Central memory CD4-positive, alpha-beta T cell (primary cell): ENCODE results near the gene SORBS2.

Experiments used
- DNase-seq: peaks from one replicate; pipeline ENCODE4 v3.0.0; 2022

SORBS2 gene

DNA sequence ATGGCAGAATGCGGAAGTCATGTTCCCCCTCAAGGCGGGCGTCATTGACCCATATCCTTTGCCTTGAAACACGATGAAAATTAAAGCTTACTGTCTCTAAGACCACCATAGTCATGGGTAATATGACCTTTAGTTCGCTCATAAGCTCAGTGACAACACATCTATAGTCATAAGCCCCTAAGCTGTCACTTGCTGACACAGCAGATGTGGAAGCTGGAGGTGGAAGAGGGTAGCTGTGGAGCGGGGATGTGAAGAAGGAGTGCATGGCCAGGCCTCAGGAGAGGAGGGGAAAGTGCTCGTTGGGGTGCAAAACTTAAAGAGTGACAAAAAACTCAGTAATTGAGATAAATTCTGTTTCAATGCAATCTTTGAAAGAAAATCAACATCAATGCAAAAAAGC, 142.7 kb downstream of the SORBS2 start:
- DNase-seq, result no peak

GRCh38 chr4:185666156-185666555, 145.8 kb downstream of the SORBS2 start:
- no peak for DNase-seq

DNA sequence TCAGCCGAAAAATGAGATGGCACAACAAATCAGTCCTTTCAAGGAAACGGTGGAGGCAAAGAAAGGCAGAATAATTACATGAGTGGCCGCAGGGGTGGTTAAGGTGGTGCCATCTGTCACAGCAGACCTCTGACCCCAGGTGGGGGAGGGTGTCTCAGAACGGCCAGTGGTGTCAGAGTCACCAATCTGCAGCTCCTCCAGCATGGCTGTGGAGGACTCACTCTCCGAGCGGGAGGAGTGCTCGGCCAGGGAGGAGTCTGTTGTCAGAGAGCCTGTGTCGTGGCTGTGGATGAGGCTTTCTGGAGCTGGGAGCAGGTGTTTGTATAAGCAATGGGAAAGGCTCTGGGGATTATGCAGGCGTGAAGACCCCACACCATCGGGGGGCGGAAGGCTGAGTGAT, 146.3 kb downstream of the SORBS2 start:
- DNase-seq, result no peak

GRCh38 chr4:185664481-185664880, 147.5 kb downstream of the SORBS2 start:
- DNase-seq, result no peak

- DNase-seq, result no peak
These were observed 149.8 kb downstream of the SORBS2 start for GRCh38 chr4:185662030-185662778.

DNA sequence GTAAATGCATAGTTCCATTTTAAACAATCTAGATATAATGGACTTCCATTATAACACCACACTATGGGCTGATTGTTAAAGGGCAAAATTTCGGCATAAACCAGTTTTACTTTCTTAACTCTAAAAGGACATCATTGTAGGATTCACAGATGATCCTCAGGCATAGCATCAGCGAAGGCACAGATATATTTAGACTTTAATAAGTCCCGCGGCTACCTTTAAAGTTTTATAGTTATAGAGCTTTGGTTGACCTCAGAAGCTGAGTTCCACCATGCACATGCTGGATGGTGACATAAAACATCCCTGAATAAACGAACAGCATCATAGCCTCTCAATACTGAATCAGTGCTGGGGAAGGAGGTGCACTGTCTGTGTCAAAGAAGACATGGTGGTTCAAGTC, 151.7 kb downstream of the SORBS2 start:
- no peak for DNase-seq

DNA sequence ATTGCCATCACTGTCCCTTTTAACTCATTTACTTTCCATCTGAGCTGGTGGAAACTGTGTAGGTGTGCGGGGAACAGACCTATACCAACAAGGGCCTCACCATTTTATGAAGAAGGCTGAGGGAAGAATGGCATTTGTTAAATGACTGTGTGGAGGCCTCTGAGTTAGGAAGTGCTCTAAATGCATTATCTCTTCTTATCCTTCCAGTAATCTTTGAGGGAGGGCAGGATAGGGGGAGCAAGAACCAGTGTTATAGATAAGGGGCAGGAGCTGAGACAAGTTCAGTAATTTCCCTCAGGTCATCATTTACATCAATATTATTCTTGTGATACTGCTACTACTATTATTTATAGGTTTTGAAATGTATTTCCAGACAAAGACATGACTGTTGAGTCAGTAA, 154.3 kb downstream of the SORBS2 start:
- DNase-seq, result no peak

DNA sequence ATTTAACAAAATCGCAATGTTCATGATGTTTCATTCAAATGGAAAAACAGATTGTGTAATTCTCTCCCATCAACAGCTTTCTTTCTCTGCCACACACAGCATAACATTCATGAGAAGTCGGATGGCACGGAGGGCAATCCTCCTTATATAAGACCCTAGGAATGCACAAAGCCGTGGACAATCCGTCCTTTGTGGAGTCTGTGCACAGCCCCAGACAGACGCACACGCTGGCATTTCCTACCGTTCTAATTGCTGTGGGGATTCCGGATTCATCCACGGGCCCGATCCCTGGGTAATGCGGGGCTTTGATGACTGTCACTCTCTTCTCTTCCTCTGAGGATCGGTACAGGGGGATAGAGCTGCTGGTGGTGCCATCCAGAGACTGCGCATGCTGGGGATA, 154.8 kb downstream of the SORBS2 start:
- DNase-seq, result no peak

GRCh38 chr4:185656467-185656931, 155.5 kb downstream of the SORBS2 start:
- no peak for DNase-seq

- DNase-seq, result no peak
These were observed 156.9 kb downstream of the SORBS2 start for GRCh38 chr4:185654965-185655554.

DNA sequence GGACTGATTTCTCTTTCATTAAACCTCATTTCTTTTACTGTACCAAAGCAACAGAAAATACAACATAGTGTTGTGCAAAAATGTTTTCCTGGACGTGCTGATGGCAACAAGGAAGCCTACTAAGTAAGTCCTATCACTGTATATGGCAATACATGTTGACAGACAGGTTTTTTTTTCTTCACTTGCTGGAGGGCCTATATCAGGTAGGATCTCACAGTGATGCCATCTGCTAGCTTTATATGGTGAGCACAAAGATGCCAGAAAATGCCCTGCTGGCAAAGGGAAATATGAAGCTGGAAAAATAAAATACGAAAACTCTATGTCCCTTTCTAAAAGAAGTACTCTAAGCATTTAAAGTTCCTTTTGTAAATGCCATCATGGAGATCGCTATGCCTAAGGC, 157.7 kb downstream of the SORBS2 start:
- DNase-seq, result no peak

DNA sequence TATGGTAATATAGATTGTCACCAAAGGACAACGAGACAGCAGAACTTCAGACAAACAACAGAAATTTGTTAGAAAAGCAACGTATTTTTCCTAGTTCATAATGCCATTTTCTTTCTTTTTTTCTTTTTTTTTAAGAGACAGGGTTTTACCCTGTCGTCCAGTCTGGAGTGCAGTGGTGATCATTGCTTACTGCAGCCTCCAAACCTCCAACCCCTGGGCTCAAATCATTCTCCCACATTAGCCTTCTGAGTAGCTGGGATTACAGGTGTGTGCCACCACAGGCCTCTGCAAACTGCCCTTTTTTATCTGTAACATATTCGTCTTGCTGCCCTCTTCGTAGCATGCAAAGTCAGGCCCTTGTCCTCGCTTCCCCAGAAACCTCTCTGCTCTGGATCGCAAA, 160.1 kb downstream of the SORBS2 start:
- no peak for DNase-seq

- DNase-seq, result no peak
These were observed 160.8 kb downstream of the SORBS2 start for GRCh38 chr4:185651137-185651677.

DNA sequence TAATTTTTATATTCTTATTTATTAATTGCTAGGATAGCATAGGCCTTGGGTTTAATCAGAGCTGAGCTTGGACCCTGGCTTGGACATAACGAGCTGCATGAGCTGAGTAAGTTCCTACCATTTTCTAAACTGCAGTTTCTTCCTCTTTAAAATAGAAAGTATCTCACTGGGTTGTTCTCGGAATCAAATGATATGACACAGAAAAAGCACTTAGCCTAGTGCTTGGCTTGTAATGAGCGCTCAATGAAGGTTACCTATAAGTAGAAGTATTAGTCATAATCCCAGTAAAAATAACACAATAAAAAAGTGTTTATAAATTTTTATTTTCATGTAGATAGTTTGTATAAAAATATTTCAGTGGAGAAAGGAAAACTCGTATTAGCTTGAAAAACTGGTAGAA, 163.4 kb downstream of the SORBS2 start:
- DNase-seq, result no peak

GRCh38 chr4:185645403-185645802, 166.6 kb downstream of the SORBS2 start:
- no peak for DNase-seq

GRCh38 chr4:185644408-185644807, 167.6 kb downstream of the SORBS2 start:
- no peak for DNase-seq

DNA sequence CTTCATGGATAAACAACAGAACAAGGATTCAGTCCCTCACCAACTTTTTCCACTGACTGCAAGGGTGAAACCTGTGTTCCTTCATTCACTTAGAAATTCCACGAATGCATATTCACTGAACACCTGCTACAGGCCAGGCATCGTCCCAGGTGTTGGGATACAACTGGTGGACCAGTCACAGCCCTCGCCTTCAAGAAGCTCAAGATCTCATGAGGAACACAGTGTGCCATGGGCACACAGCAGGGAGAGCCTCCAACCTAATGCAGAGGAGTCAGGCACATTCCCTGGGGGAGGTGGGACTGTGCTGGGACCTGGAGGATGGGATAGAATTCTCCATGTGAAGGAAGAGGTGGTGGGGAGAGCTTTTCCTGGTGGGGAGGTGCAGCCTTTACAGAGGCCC, 169.1 kb downstream of the SORBS2 start:
- no peak for DNase-seq

DNA sequence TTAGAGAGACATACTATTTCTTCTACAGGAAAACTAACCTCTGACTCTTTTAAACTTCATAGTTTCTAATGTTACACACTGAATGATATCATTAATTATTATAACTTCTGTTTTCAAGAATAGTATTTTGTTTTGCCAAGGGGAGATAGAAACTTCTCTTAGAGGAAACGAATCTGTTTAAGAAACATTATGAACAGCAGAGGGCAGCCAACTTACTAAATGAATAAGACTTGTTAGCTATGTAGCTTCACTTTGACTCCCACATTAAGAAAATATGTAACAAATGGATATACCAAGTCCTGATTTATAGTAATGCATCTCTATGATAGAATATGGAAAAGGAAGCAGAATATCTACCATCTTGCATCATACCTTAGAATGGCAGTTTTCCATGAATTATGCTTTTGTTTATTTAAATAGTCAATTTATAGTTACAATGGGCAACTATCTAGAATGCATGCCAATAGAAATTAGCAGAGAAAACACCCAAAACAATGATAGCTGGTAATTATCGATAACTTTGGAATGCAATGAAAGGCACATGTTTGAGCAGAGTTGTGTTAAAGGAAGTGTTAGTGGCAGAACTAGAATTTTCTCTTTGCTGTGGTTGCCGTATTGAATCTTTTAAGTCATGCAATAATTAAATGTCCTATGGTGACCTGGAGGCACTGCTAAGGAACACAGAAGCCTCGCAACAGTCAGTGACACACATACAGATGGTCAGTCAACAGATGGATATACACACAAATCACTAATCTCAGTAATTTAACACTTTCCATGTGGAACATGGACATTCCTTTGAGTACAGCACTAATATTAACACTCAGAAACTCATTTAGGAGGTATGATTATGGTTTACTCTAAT, 171.0 kb downstream of the SORBS2 start:
- DNase-seq, result no peak

- DNase-seq, result no peak
These were observed 173.3 kb downstream of the SORBS2 start for GRCh38 chr4:185638548-185639301.

- DNase-seq, result no peak
These were observed 173.9 kb downstream of the SORBS2 start for GRCh38 chr4:185638093-185638492.

DNA sequence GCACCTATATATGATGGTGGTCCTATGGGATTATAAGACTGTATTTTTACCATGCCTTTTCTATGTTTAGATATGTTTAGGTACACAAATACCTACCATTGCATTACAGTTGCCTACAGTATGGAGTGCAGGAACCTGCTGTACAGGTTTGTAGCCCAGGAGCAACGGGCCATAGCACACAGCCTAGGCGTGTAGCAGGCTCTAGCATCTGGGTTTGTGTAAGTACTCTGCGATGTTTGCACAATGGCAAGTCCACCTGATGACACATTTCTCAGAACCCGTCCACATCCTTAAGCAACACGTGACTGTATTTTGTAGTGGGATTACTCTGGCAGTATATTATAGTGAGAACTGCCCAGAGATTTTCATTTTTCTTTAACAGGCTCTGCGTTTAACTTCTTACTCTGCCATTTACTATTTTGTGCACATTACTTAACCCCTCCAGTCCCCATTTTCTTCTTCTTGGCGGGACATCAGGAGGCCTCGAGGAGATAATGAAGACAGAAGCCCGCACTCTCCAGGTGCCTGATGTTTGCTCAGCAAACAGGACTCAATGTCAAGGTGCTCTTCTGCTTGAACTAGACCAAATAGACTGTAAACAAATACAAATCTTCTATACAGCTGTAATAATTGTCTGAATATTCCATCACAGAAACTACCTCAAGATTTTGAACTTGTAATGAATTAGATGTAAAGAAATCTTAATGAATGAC, 174.7 kb downstream of the SORBS2 start:
- no peak for DNase-seq

GRCh38 chr4:185634066-185634652, 177.8 kb downstream of the SORBS2 start:
- DNase-seq, result no peak
